IMR-90 (cell line): ENCODE results near the gene RGS9. TPM values are rescaled to one million over a fixed set of nuclear protein-coding genes. Genes with fewer than 3 reads are reported as not detected.

ENCODE experiments used
- ATAC-seq: fragments of 200-7000 bp; cut with Tn5 transposase; 2 replicates; pipeline ENCODE4 v1.9.1; 2020; ENCODE audit warnings: low read depth, mild to moderate bottlenecking, moderate library complexity
- BruUV-seq: library from RNA; stranded (reverse); fragments of 400-500 nt; replicated peaks from 2 replicates; lab custom pipeline; 2021; lab: Mats Ljungman, UMichigan
- CTCF ChIA-PET: fragments of 300-600 bp; formaldehyde crosslinking; extraction: SDS; loops from one replicate; lab custom pipeline; 2021; ENCODE audit warnings: antibody characterized with exemption; lab: Yijun Ruan, JAX
- POLR2A ChIA-PET: fragments of 300-600 bp; sonication (Branson Sonifier 250); formaldehyde crosslinking; loops from one replicate; lab custom pipeline; 2022; ENCODE audit warnings: antibody characterized with exemption; ENCODE audit not compliant: unreplicated experiment; lab: Charles Lee
- DNase-seq: peaks from one replicate; pipeline ENCODE4 v3.0.0; 2013
- H2AFZ ChIP-seq: replicated peaks from 2 replicates; pipeline ENCODE3; 2013; ENCODE audit warnings: low read length, mild to moderate bottlenecking; ENCODE audit not compliant: poor library complexity
- H2AK5ac ChIP-seq: 2 replicates; pipeline ENCODE4 v1.6.1; 2013; ENCODE audit warnings: low read depth, low read length, inconsistent platforms
- H2AK9ac ChIP-seq: replicated peaks from 2 replicates; pipeline ENCODE3; 2013; ENCODE audit warnings: mild to moderate bottlenecking, low read depth, low read length, moderate library complexity; ENCODE audit not compliant: poor library complexity
- H2BK120ac ChIP-seq: 2 replicates; pipeline ENCODE4 v1.6.1; 2013; ENCODE audit warnings: low read depth, low read length, inconsistent platforms
- H2BK15ac ChIP-seq: 3 replicates; pipeline ENCODE4 v1.6.1; 2013; ENCODE audit warnings: low read depth, low read length, inconsistent platforms
- H2BK20ac ChIP-seq: 2 replicates; pipeline ENCODE4 v1.6.1; 2013; ENCODE audit warnings: low read depth, mild to moderate bottlenecking, inconsistent platforms, low read length, moderate library complexity
- H2BK5ac ChIP-seq: 2 replicates; pipeline ENCODE4 v1.6.1; 2013; ENCODE audit warnings: mild to moderate bottlenecking, low read depth, low read length, inconsistent platforms; ENCODE audit not compliant: poor library complexity, severe bottlenecking
- H3K14ac ChIP-seq: replicated peaks from 2 replicates; pipeline ENCODE4 v1.6.1; 2013; ENCODE audit warnings: low read depth, low read length, inconsistent platforms
- H3K18ac ChIP-seq: 2 replicates; pipeline ENCODE4 v1.6.1; 2013; ENCODE audit warnings: low read depth, low read length, control low read depth
- H3K23ac ChIP-seq: 2 replicates; pipeline ENCODE4 v1.6.1; 2013; ENCODE audit warnings: low read depth, low read length, inconsistent platforms
- H3K27ac ChIP-seq: 2 replicates; pipeline ENCODE4 v1.5.1; 2013; ENCODE audit warnings: mild to moderate bottlenecking, control low read depth, low read length; ENCODE audit not compliant: insufficient read depth
- H3K27me3 ChIP-seq: 2 replicates; pipeline ENCODE4 v1.6.1; 2013; ENCODE audit warnings: low read length; ENCODE audit not compliant: control insufficient read depth, insufficient read depth
- H3K36me3 ChIP-seq: 2 replicates; pipeline ENCODE4 v1.6.1; 2013; ENCODE audit warnings: low read length, mixed read lengths; ENCODE audit not compliant: control insufficient read depth, insufficient read depth
- H3K4ac ChIP-seq: 2 replicates; pipeline ENCODE4 v1.6.1; 2013; ENCODE audit warnings: low read depth, low read length, inconsistent platforms
- H3K4me1 ChIP-seq: 2 replicates; pipeline ENCODE4 v1.6.1; 2013; ENCODE audit warnings: low read length, mixed read lengths; ENCODE audit not compliant: control insufficient read depth, insufficient read depth
- H3K4me2 ChIP-seq: 2 replicates; pipeline ENCODE4 v1.6.1; 2013; ENCODE audit warnings: low read depth, mild to moderate bottlenecking, control low read depth, low read length, moderate library complexity
- H3K4me3 ChIP-seq: 2 replicates; pipeline ENCODE4 v1.5.1; 2013; ENCODE audit warnings: low read depth, mild to moderate bottlenecking, control low read depth, low read length, moderate library complexity; ENCODE audit not compliant: insufficient read depth
- H3K56ac ChIP-seq: 2 replicates; pipeline ENCODE4 v1.6.1; 2013; ENCODE audit warnings: low read length, inconsistent platforms; ENCODE audit not compliant: insufficient read depth; ENCODE audit errors: extremely low read depth
- H3K79me1 ChIP-seq, 2 experiments: 2 replicates each; pipeline ENCODE4 v1.6.1; 2013; ENCODE audit warnings: low read length in 2 of 2, inconsistent platforms in 1 of 2, low read depth in 1 of 2
- H3K9ac ChIP-seq: 2 replicates; pipeline ENCODE4 v1.6.1; 2013; ENCODE audit warnings: low read depth, low read length, control low read depth
- H3K9me1 ChIP-seq: 2 replicates; pipeline ENCODE4 v1.6.1; 2013; ENCODE audit warnings: low read length, inconsistent platforms; ENCODE audit not compliant: insufficient read depth
- H3K9me3 ChIP-seq: 2 replicates; pipeline ENCODE4 v1.6.1; 2013; ENCODE audit warnings: low read length; ENCODE audit not compliant: control insufficient read depth, insufficient read depth
- H4K20me1 ChIP-seq: 2 replicates; pipeline ENCODE4 v1.6.1; 2013; ENCODE audit warnings: low read length, inconsistent platforms; ENCODE audit not compliant: insufficient read depth
- H4K5ac ChIP-seq: 2 replicates; pipeline ENCODE4 v1.6.1; 2013; ENCODE audit warnings: mild to moderate bottlenecking, low read depth, low read length, control low read depth
- H4K8ac ChIP-seq, 2 experiments: 2 replicates each; pipeline ENCODE4 v1.6.1; 2013; ENCODE audit warnings: low read depth in 2 of 2, low read length in 2 of 2, control low read depth in 1 of 2, inconsistent platforms in 1 of 2
- H4K91ac ChIP-seq: 2 replicates; pipeline ENCODE4 v1.6.1; 2013; ENCODE audit warnings: low read depth, low read length, inconsistent platforms; ENCODE audit not compliant: insufficient read depth
- BHLHE40 ChIP-seq: fragments of 150-350 bp; IDR thresholded peaks from 2 replicates; pipeline ENCODE4 v1.6.1; 2016; ENCODE audit warnings: mild to moderate bottlenecking, low read depth, low read length
- CEBPB ChIP-seq: IDR thresholded peaks from 2 replicates; pipeline ENCODE4 v1.6.1; 2012; ENCODE audit warnings: low read depth, low read length, improper control_type of control experiment
- CHD1 ChIP-seq: IDR thresholded peaks from 2 replicates; pipeline ENCODE4 v1.6.1; 2012; ENCODE audit warnings: low read depth, low read length, improper control_type of control experiment
- CTCF ChIP-seq: conservative IDR thresholded peaks from 2 replicates; pipeline ENCODE4 v1.5.1; 2012; ENCODE audit warnings: mild to moderate bottlenecking, low read depth, low read length, improper control_type of control experiment
- ELK1 ChIP-seq: fragments of 150-350 bp; IDR thresholded peaks from 2 replicates; pipeline ENCODE4 v1.6.1; 2016; ENCODE audit warnings: low read depth, mild to moderate bottlenecking, low read length, moderate library complexity, borderline replicate concordance
- FOS ChIP-seq: fragments of 150-350 bp; IDR thresholded peaks from 2 replicates; pipeline ENCODE4 v1.6.1; 2016; ENCODE audit warnings: low read depth, low read length
- MAFK ChIP-seq: IDR thresholded peaks from 2 replicates; pipeline ENCODE4 v1.6.1; 2012; ENCODE audit warnings: low read depth, low read length, improper control_type of control experiment
- MAZ ChIP-seq: IDR thresholded peaks from 2 replicates; pipeline ENCODE4 v1.6.1; 2012; ENCODE audit warnings: low read depth, mild to moderate bottlenecking, low read length, improper control_type of control experiment, moderate library complexity, borderline replicate concordance
- MXI1 ChIP-seq: IDR thresholded peaks from 2 replicates; pipeline ENCODE4 v1.6.1; 2012; ENCODE audit warnings: low read depth, mild to moderate bottlenecking, low read length, moderate library complexity, borderline replicate concordance
- NFE2L2 ChIP-seq: fragments of 150-350 bp; IDR thresholded peaks from 2 replicates; pipeline ENCODE4 v1.6.1; 2016; ENCODE audit warnings: low read depth, mild to moderate bottlenecking, low read length
- POLR2A ChIP-seq: IDR thresholded peaks from 2 replicates; pipeline ENCODE4 v1.6.1; 2012; ENCODE audit warnings: mild to moderate bottlenecking, low read depth, low read length
- RAD21 ChIP-seq: IDR thresholded peaks from 2 replicates; pipeline ENCODE4 v1.6.1; 2012; ENCODE audit warnings: low read length, improper control_type of control experiment
- RCOR1 ChIP-seq: IDR thresholded peaks from 2 replicates; pipeline ENCODE4 v1.6.1; 2012; ENCODE audit warnings: mild to moderate bottlenecking, low read length, improper control_type of control experiment; ENCODE audit not compliant: insufficient replicate concordance
- RFX5 ChIP-seq: IDR thresholded peaks from 2 replicates; pipeline ENCODE4 v1.8.0; 2012; ENCODE audit warnings: low read depth, mild to moderate bottlenecking, low read length, moderate library complexity
- SMC3 ChIP-seq: fragments of 150-350 bp; IDR thresholded peaks from 2 replicates; pipeline ENCODE4 v1.6.1; 2016; ENCODE audit warnings: low read depth, mild to moderate bottlenecking, antibody characterized with exemption, low read length, moderate library complexity
- USF2 ChIP-seq: fragments of 150-350 bp; IDR thresholded peaks from 2 replicates; pipeline ENCODE4 v1.6.1; 2017; ENCODE audit warnings: mild to moderate bottlenecking, antibody characterized with exemption, low read length, low read depth
- WGBS, 2 experiments: methylation state at CpG; one replicate each; pipeline versions ENCODE4 v1.1.5 to v1.1.7; 2013; ENCODE audit warnings: missing lambda C conversion rate in 2 of 2; ENCODE audit not compliant: insufficient read length in 1 of 2; ENCODE audit errors: extremely low coverage in 2 of 2; 5-methylcytosine and 5-hydroxymethylcytosine counted together
- dilution Hi-C: fragments of 300-500 bp; cut with HindIII; formaldehyde crosslinking; loops from one replicate; pipeline ENCODE4 v1.14.3; 2018; ENCODE audit warnings: low sequenced_read_pairs; ENCODE audit not compliant: unreplicated experiment
- in situ Hi-C: fragments of 300-500 bp; cut with MboI; formaldehyde crosslinking; loops from 3 replicates; pipeline ENCODE4 v1.14.3; 2019; ENCODE audit warnings: low sequenced_read_pairs, inconsistent platforms, mixed read lengths
- intact Hi-C: fragments of 100-400 bp; cut with micrococcal nuclease; formaldehyde crosslinking; loops from 2 replicates; pipeline ENCODE4 v1.10.0; 2022
- polyA plus RNA-seq, 3 experiments: library from polyadenylated mRNA; depleted of rRNA; stranded (reverse); fragments of >200 nt; gene quantifications; 2 replicates each; pipeline ENCODE4 v1.2.3, GENCODE V29; 2012; ENCODE audit warnings: low replicate concordance in 1 of 3
- total RNA-seq: library from RNA; depleted of rRNA; stranded (reverse); fragments of >200 nt; gene quantifications from 2 replicates; pipeline ENCODE4 v1.2.3, GENCODE V29; 2012

The RGS9 gene
- total and polyA plus RNA-seq, 2 of the 4 experiments (the other 2 are of a cell fraction) = 0.90 to 1.1 TPM

GRCh38 chr17:65204001-65204400, 66.8 kb downstream of the RGS9 start:
- H3K4ac ChIP-seq = no peak overlapping the region
- no peak overlapping the region for H2BK15ac ChIP-seq
- no peaks in the 10 kb centered on the region; the same call in 1 of the 2 replicates for H3K4me1 ChIP-seq
- H3K23ac ChIP-seq = no peak overlapping the region
- no peak overlapping the region for H3K18ac ChIP-seq
- no peak overlapping the region for H2AK9ac ChIP-seq
- H2AFZ ChIP-seq = no peak overlapping the region
- H3K14ac ChIP-seq = no peak overlapping the region
- H2BK20ac ChIP-seq = no peak overlapping the region
- no peaks in the 10 kb centered on the region for H3K79me1 ChIP-seq
- TF ChIP-seq POLR2A = no peak
- TF ChIP-seq RCOR1 = no peak
- no peak for TF ChIP-seq SMC3
- TF ChIP-seq MAFK = no peak
- no peak for TF ChIP-seq MXI1
- TF ChIP-seq NFE2L2 = no peak
- TF ChIP-seq CTCF = no peak
- TF ChIP-seq CEBPB = no peak
- no peak for TF ChIP-seq USF2
- TF ChIP-seq MAZ = no peak
- no peak for TF ChIP-seq CHD1
- no peak for TF ChIP-seq BHLHE40
- no peak for TF ChIP-seq ELK1
- TF ChIP-seq FOS = no peak
- TF ChIP-seq RAD21 = no peak
- TF ChIP-seq RFX5 = no peak
- DNase-seq = no peak
- ChIA-PET POLR2A (interaction anchor here (0.6 kb wide), 1 partner anchor 161 kb away, joined by 5 read pairs; no protein-coding TSS in a partner anchor), CTCF (no interaction called here)
- H3K27ac ChIP-seq = no peak overlapping the region
- H3K27me3 ChIP-seq = no peaks in the 10 kb centered on the region; the same call in 1 of the 2 replicates
- H4K20me1 ChIP-seq = no peaks in the 10 kb centered on the region
- intact Hi-C loops (no loop called here), in situ Hi-C loops (no loop called here), dilution Hi-C loops (no loop called here)
- H4K8ac ChIP-seq = no peak overlapping the region
- no peak overlapping the region for H2BK120ac ChIP-seq
- WGBS, 2 experiments = 94% methylated on average over 7 of the region's 13 CpGs; no CpG with 5 or more reads in 1 of the 2 experiments
- H3K56ac ChIP-seq = no peak overlapping the region
- H3K4me2 ChIP-seq = no peak overlapping the region
- H3K4me3 ChIP-seq = no peak overlapping the region
- no peaks in the 10 kb centered on the region for H3K36me3 ChIP-seq
- H4K5ac ChIP-seq = no peak overlapping the region
- H3K9me3 ChIP-seq = no peaks in the 10 kb centered on the region
- BruUV-seq = no TSS peak
- no peak for ATAC-seq
- no peak overlapping the region for H3K9ac ChIP-seq
- H3K9me1 ChIP-seq = peaks cover 8% of the 10 kb centered on the region; the same call in 1 of the 2 replicates
- H2AK5ac ChIP-seq = no peak overlapping the region
- no peak overlapping the region for H2BK5ac ChIP-seq
- H4K91ac ChIP-seq = no peak overlapping the region
